Natural killer cell treated with Interleukin-12 subunit alpha and Interleukin-12 subunit beta and Interleukin-15 and Interleukin-18, amount 100 ng/mL, for 72 hours (primary cell): ENCODE results near the gene MUC6. TPM values are rescaled to one million over a fixed set of nuclear protein-coding genes. Genes with fewer than 3 reads are reported as not detected.

Experiments used
- ATAC-seq, 2 donors: fragments of 150-1000 bp; cut with Tn5 transposase in 1 of 2; sonication (Bioruptor Pico), chemical (Tn5 transposase) in 1 of 2; 2 replicates each; pipeline ENCODE4 v1.10.0; 2021
- DNase-seq: peaks from one replicate; pipeline ENCODE4 v3.0.0; 2022; ENCODE audit warnings: low spot score
- H3K27ac Mint-ChIP-seq, 2 donors: 1 replicate in 1 of 2; 2 replicates in 1 of 2; pipeline ENCODE4 v1.8.0; 2022; ENCODE audit warnings: mixed read lengths in 2 of 2, mild to moderate bottlenecking in 1 of 2, moderate library complexity in 1 of 2
- H3K27me3 Mint-ChIP-seq, 2 donors: 1 replicate in 1 of 2; 2 replicates in 1 of 2; pipeline ENCODE4 v1.8.0; 2022; ENCODE audit warnings: mixed read lengths in 2 of 2
- H3K36me3 Mint-ChIP-seq: one replicate; pipeline ENCODE4 v1.8.0; 2022; ENCODE audit warnings: mixed read lengths
- H3K4me1 Mint-ChIP-seq, 2 donors: 1 replicate in 1 of 2; 2 replicates in 1 of 2; pipeline ENCODE4 v1.8.0; 2022; ENCODE audit warnings: low read depth in 2 of 2, mixed read lengths in 2 of 2, mild to moderate bottlenecking in 1 of 2
- H3K4me3 Mint-ChIP-seq: one replicate; pipeline ENCODE4 v1.8.0; 2022; ENCODE audit warnings: mixed read lengths
- H3K9me3 Mint-ChIP-seq: 2 replicates; pipeline ENCODE4 v1.8.0; 2022; ENCODE audit warnings: mixed read lengths
- total RNA-seq, 2 donors: library from RNA; stranded (reverse); gene quantifications; one replicate each; pipeline ENCODE4 v1.2.3, GENCODE V29; 2022

MUC6 gene
- total RNA-seq, 2 donors from 2014 or later, result not detected

DNA sequence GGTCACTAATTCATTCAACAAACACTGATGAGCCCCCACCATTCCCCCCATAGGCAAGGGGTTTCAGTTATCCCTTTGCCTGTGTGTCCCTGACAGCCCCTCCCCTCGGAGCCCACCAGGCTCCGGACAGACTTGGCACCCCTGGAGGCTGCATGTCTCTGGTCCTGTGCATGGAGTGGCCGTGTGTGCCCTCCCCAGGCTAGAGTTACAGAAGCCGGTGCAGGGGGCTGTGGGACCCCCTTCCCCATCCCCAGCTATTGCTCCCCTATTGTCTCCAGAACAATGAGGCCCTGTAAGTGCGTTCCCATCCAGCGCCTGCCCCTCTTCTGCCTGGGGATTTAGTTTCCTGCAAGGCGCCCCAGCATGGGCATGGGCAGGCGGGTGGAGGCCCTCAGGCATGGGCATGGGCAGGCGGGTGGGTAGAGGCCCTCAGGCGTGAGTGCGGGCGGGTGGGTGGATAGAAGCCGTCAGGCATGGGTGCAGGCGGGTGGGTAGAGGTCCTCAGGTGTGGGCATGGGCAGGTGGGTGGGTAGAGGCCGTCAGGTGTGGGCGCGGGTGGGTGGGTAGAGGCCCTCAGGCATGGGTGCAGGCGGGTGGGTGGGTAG, 39.6 kb upstream of the MUC6 start:
- Mint-ChIP-seq H3K36me3 (no peaks in the 10 kb centered on the region), H3K4me1 (no peaks in the 10 kb centered on the region), H3K27me3 (peaks cover 0 to 3% of the 10 kb centered on the region in 2 donors), H3K9me3 (no peaks in the 10 kb centered on the region), H3K4me3 (no peak overlapping the region), H3K27ac (no peak overlapping the region)
- ATAC-seq (no peak), DNase-seq (peak; percentile 52)

DNA sequence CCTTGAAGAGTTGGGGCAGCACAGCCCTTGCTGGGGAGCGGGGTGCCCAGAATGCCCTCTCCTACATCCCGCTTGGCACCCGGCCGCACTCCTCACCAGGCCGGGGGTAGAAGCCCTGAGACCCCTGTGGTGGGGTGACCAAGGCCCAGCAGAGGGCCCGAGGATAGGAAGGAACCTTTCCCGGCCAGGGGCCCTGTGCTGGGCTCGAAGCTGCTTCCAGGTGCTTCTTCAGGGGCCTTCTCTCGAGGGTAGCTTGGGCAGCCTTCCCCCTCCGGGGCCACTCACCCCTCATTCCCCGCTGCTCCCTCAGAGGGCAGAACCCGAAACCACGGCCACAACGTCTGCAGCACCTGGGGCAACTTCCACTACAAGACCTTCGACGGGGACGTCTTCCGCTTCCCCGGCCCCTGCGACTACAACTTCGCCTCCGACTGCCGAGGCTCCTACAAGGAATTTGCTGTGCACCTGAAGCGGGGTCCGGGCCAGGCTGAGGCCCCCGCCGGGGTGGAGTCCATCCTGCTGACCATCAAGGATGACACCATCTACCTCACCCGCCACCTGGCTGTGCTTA, 38.9 kb upstream of the MUC6 start:
- no peaks in the 10 kb centered on the region for H3K4me1 Mint-ChIP-seq
- DNase-seq (peak; percentile 51), ATAC-seq (no peak)
- H3K27ac Mint-ChIP-seq, result no peak overlapping the region
- H3K36me3 Mint-ChIP-seq, result no peaks in the 10 kb centered on the region
- no peak overlapping the region for H3K4me3 Mint-ChIP-seq
- peaks cover 0 to 3% of the 10 kb centered on the region in 2 donors for H3K27me3 Mint-ChIP-seq
- no peaks in the 10 kb centered on the region for H3K9me3 Mint-ChIP-seq

DNA sequence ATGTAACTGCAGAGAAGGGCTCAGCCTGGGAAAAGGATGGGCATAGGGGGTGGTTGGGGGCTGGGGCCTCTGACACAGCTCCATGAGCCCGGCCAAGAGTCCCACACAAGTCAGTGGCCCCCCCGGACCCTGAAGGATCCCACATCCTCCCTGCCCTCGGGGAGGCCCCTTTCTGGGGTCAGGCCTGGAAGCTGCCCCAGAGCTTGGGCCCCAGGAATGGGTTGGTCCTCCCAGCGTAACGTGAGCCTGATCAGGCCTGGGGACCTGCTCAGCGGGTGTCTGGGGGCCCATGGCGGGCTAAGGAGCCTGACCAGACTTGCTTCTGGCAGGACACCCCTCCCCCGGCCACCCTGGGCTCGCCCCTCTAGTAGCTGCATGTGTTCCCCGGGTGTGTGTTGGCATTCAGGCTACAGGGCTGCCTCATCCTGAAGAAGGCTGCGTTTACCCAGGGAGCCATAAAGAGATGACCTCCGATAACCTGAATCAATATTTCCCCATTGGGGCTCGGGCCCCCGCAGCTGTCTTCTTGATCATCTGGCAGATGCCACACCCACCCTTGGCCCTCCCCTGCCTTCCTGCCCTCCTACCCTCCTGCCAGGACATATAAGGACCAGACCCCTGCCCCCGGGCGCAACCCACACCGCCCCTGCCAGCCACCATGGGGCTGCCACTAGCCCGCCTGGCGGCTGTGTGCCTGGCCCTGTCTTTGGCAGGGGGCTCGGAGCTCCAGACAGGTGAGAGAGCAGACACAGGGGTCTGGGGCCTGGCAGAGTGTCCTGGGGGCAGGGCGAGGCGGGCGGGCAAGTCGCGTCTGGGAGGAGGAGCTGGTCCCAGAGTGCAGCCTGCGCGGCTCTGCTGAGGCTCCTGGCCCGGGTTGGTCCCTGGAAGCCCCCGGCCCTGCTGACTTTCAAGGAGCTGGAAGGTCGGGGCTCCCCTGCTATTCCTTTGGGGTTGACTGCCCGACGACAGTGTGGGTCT, 38.0 kb upstream of the MUC6 start, which contains the start of gene MUC2:
Gene MUC2, plus strand, starts transcription at position 631 of the 978 bp plus-strand sequence.
- no peaks in the 10 kb centered on the region for H3K9me3 Mint-ChIP-seq
- DNase-seq (peak; percentile 46), ATAC-seq (no peak)
- H3K27ac Mint-ChIP-seq, result no peak within 1 kb of the TSS
- H3K27me3 Mint-ChIP-seq, result peaks cover 7 to 8% of the 10 kb centered on the region in 2 donors
- H3K4me3 Mint-ChIP-seq, result no peak within 1 kb of the TSS
- H3K36me3 Mint-ChIP-seq, result no peaks in the 10 kb centered on the region
- H3K4me1 Mint-ChIP-seq, result no peaks in the 10 kb centered on the region

DNA sequence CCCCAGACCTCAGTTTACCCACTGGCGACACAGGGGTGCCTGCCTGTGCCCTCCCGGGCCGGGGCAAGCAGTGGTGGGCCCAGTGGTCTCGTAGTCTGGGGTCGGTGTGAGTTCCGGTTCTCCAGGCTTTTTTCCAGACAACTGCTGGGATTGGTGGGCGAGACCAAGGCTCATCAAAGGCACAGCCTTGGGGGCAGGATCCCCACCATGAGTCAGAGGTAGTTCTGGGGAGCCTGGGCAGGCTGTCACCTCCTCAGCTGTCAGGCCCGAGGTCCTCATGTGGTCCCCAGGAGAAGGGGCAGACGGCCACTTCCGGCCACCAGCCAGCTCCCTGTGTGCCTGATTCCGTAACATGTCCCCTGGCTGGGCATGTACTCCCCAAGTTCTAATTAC, 37.3 kb upstream of the MUC6 start:
- ATAC-seq, result no peak
- DNase-seq, result no peak
- Mint-ChIP-seq H3K4me1 (no peaks in the 10 kb centered on the region), H3K27ac (no peak overlapping the region), H3K4me3 (no peak overlapping the region), H3K9me3 (no peaks in the 10 kb centered on the region), H3K36me3 (no peaks in the 10 kb centered on the region), H3K27me3 (peaks cover 9 to 10% of the 10 kb centered on the region in 2 donors)

DNA sequence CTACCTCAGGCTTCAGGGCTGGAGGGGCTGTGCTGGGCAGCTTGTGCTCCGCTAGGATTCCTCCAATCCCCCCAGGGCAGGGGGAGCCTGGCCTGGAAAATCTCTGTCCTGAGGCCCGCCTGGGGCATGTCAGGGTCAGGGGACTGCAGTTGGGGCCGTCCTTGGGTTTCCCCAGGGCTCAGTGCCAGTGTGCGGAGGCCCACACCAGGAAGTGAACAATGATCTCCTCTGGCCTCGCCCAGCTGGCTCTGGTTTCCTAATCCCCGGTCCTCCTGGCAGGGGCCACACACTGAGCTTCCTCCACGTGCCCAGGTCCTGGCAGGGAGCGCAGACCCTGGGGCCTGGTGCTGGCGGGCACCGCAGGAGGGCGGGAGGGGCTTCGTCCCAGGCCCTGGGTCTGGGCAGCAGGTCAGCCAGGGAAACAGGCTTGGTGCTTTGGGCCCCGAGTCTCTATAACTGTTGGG, 36.8 kb upstream of the MUC6 start:
- ATAC-seq (no peak), DNase-seq (peak; percentile 51)
- no peaks in the 10 kb centered on the region for H3K36me3 Mint-ChIP-seq
- no peaks in the 10 kb centered on the region for H3K4me1 Mint-ChIP-seq
- no peak overlapping the region for H3K4me3 Mint-ChIP-seq
- no peak overlapping the region for H3K27ac Mint-ChIP-seq
- H3K9me3 Mint-ChIP-seq, result no peaks in the 10 kb centered on the region
- H3K27me3 Mint-ChIP-seq, result peaks cover 9 to 10% of the 10 kb centered on the region in 2 donors

DNA sequence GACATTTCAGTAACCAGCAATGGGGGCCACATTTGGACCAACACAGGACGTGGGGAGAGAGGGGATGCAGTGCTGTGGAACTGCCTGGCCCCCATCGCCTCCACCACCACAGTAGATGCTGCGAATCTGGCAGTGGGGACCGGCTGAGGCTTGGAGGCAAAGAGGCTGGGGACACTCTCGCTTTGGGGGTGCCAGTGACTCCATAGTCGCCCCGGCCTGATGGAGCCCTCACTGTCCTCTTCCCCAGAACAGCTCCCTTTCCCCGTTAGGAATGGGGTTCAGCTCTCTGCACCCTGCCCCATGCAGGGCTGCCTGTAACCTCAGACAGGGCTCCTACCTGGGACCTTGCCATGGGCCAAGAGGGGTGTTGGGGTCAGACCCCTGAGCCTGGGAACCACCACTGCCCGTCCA, 36.3 kb upstream of the MUC6 start:
- Mint-ChIP-seq H3K27me3 (peaks cover 9 to 10% of the 10 kb centered on the region in 2 donors), H3K27ac (no peak overlapping the region), H3K36me3 (no peaks in the 10 kb centered on the region), H3K9me3 (no peaks in the 10 kb centered on the region), H3K4me3 (no peak overlapping the region), H3K4me1 (no peaks in the 10 kb centered on the region)
- DNase-seq (no peak), ATAC-seq (no peak)

DNA sequence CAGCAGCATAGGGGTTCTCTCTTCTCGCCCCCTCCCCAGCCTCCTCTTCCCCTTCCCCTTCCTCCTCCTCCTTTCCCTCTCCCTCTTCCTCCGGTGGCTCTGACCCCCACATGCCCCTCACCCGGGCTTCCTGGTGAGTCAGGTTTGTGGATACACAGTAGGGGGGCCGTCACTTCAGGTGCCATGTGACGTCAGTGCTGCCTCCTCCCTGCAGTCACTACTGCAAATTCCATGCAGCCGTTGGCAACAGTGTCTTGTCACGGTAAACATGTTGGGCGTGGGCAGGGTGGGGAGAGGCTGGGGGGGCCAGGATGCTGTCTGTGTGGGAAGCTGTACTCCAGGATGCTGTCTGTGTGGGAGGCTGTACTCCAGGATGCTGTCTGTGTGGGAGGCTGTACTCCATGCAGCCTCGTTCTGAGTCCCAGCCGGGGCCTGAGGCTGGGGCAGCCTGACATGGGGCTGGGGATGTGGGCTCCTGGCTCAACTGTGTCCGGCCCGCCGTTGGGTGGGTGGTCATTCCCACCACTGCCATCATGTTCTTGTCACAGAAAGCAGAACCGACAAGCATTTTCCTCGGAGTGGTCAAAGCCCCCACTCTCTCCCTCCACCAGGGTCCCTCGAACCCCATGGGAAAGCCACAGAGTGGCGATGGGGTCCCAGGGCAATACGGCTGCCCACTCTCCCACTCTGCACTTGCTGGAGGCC, 35.8 kb upstream of the MUC6 start:
- Mint-ChIP-seq H3K36me3 (no peaks in the 10 kb centered on the region), H3K9me3 (no peaks in the 10 kb centered on the region), H3K27me3 (peaks cover 9 to 10% of the 10 kb centered on the region in 2 donors), H3K4me1 (no peaks in the 10 kb centered on the region), H3K4me3 (no peak overlapping the region), H3K27ac (no peak overlapping the region)
- DNase-seq, result no peak
- ATAC-seq, result no peak

DNA sequence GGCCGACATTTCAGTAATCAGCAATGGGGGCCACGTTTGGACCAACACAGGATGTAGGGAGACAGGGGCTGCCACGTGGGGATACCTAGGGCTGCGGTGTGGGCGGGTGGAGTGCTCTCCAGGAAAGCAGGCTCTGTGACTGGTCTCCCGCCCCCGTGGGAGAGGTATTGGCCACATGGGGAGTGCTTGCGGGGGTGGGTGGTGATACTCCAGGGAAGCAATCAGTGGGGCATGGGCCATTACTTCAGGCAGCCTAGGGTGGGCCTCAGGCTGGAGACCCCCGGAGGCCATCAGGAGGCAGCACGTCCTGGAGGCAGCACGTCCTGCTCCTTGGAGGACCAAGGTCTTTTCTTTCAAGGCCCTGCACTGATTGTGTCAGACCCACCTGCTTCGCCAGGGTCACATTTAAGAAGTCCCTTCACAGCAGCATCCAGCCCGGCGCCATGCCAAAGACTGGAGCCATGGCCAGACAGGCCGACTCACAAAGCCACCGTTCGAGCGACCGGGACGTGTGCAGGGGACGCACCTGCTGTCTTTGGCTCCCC, 35.1 kb upstream of the MUC6 start:
- peaks cover 9 to 10% of the 10 kb centered on the region in 2 donors for H3K27me3 Mint-ChIP-seq
- no peaks in the 10 kb centered on the region for H3K9me3 Mint-ChIP-seq
- no peaks in the 10 kb centered on the region for H3K36me3 Mint-ChIP-seq
- no peak overlapping the region for H3K4me3 Mint-ChIP-seq
- H3K4me1 Mint-ChIP-seq, result no peaks in the 10 kb centered on the region
- H3K27ac Mint-ChIP-seq, result no peak overlapping the region
- no peak for ATAC-seq
- peak; percentile 59 for DNase-seq

DNA sequence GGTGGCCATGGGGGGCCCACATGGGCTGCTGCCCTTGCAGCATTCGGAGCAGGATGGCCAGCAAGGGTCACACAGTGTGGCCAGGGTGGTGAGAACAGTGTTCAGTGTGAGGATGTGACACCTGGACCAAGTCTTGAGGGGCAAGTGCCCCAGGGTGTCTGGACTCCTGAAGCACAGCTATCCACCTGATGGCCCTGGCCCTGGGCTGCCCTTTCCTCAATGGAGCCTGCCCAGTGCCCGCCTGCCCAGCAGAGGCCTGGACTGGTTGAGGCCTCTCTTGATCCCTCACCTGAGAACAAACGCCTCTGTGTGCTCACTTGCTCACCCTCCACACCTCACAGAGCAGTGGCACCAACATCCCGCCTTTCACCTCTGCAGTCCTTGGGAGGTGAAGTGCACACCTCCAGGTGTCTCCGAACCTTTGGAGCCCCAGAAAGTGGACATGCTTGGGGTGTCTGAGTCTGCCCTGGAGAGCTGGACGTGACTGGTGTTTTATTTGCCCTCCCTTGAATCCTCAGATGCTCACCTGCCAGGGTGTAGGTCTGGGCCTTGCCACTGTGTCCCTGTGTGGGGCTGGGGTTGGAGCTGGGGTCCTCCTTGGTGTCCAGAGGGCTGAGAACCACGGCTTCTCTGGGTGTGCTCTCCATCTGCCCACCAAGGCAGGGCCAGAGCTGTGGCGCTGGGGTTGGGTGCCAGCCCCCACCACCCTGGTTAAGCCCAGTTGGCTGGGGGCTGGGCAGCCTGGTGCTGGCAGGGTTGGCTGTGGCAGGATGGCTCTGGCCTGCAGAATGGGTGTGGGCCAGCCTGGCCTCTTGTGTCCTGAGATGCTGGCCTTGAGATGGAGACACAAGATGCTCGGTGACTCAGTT, 34.3 kb upstream of the MUC6 start:
- Mint-ChIP-seq H3K36me3 (no peaks in the 10 kb centered on the region), H3K27me3 (peaks cover 10 to 12% of the 10 kb centered on the region in 2 donors), H3K4me1 (no peaks in the 10 kb centered on the region), H3K9me3 (no peaks in the 10 kb centered on the region), H3K27ac (no peak overlapping the region), H3K4me3 (no peak overlapping the region)
- peak; percentile 45 for DNase-seq
- no peak for ATAC-seq

DNA sequence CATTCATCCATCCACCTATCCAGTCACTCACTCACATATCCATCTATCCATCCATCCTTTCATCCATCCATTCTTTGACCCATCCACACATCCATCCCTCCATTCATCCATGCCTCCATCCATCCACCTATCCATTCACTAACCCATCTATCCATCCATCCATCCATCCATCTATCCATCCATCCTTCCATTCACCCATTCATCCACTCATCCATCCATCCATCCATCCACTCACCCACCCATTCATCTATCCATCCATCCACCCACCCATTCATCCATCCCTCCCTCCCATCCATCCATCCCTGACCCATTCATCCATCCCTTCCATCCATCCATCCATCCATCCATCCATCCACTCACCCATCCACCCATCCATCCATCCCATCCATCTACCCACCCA, 33.2 kb upstream of the MUC6 start:
- ATAC-seq (no peak), DNase-seq (no peak)
- Mint-ChIP-seq H3K27ac (no peak overlapping the region), H3K36me3 (no peaks in the 10 kb centered on the region), H3K9me3 (no peaks in the 10 kb centered on the region), H3K4me3 (no peak overlapping the region), H3K4me1 (no peaks in the 10 kb centered on the region), H3K27me3 (peaks cover 9 to 17% of the 10 kb centered on the region in 2 donors)

DNA sequence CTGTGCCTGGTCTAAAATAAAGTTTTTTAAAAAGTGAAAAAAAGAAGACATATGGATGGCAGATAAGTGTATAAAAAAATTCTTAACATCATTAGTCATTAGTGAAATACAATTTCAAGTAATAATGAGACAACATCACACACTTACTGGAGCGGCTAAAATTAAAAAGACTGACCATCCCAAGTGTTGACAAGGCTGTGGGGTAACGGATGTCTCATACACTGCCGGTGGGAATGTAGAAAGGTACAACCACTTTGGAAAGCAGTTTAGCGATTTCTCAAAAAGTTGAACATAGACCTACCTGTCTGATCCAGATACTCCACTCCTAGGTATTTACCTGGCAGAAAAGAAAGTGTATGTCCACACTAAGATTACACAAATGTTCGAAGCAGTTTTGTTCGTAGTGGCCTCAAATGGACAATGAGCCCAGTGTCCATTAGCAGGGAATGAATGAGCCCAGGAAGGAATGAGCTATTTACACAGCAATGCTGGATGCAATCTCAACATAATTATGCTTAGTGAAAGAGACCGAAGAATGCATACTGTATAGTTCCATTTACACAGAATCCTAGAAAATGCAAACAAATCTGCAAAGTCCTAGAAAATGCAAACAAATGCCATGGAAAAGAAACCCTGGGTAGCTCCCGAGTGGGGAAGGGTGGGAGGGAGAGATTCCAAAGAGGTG, 31.4 kb upstream of the MUC6 start:
- Mint-ChIP-seq H3K27ac (no peak overlapping the region), H3K36me3 (no peaks in the 10 kb centered on the region)
- no peak for ATAC-seq

DNA sequence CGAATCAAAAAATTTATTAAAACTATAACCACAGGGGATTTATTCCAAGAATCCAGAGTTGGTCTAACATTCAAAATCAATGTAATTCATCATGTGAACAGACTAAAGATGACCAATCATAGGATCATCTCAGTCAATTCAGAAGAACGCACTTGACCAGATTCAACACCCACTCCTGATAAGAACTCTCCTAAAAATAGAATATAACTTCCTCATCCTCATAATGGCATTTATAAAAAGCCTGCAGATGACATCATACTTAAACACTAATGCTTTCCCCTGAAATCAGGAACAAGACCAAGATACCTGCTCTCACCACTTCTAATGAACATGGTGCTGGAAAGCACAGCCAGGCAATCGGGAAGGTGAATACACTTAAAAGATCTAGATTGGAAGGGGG, 27.6 kb upstream of the MUC6 start:
- ATAC-seq (no peak), DNase-seq (no peak)
- Mint-ChIP-seq H3K9me3 (no peaks in the 10 kb centered on the region), H3K4me3 (no peak overlapping the region), H3K27me3 (peaks cover 21 to 25% of the 10 kb centered on the region in 2 donors), H3K27ac (no peak overlapping the region), H3K4me1 (no peaks in the 10 kb centered on the region), H3K36me3 (peaks cover 4% of the 10 kb centered on the region)

More for the DNA sequence above, 31.4 kb upstream of the MUC6 start:
- Mint-ChIP-seq H3K9me3 (no peaks in the 10 kb centered on the region), H3K4me3 (no peak overlapping the region), H3K27me3 (peaks cover 17 to 18% of the 10 kb centered on the region in 2 donors), H3K4me1 (no peaks in the 10 kb centered on the region)
- DNase-seq, result no peak
